Mesodermal cell (in vitro differentiated cells): ENCODE data around the gene RAB39B. TPM values are rescaled to one million over a fixed set of nuclear protein-coding genes. Genes with fewer than 3 reads are reported as not detected.
"Not testable (repeated sequence)": the region's sequence is repeated elsewhere in the genome, so short reads cannot be mapped to it uniquely, and the experiment has no call there.

ENCODE experiments used
- H3K27ac ChIP-seq: 2 replicates; pipeline ENCODE4 v1.7.0; 2013; ENCODE audit warnings: mild to moderate bottlenecking, low read depth, low read length, moderate library complexity; ENCODE audit not compliant: severe bottlenecking
- H3K36me3 ChIP-seq: 2 replicates; pipeline ENCODE4 v1.7.1; 2013; ENCODE audit warnings: mild to moderate bottlenecking, low read length, moderate library complexity; ENCODE audit not compliant: control insufficient read depth, insufficient read depth
- H3K4me1 ChIP-seq: one replicate; pipeline ENCODE4 v1.7.1; 2013; ENCODE audit warnings: mild to moderate bottlenecking, low read length; ENCODE audit not compliant: insufficient read depth, control insufficient read depth, poor library complexity, severe bottlenecking
- H3K4me3 ChIP-seq: 2 replicates; pipeline ENCODE4 v1.7.0; 2013; ENCODE audit warnings: low read length, control low read depth, mild to moderate bottlenecking; ENCODE audit not compliant: insufficient read depth, poor library complexity, severe bottlenecking; ENCODE audit errors: extremely low read depth
- H3K9me3 ChIP-seq: 2 replicates; pipeline ENCODE4 v1.7.1; 2013; ENCODE audit warnings: mild to moderate bottlenecking, low read length, moderate library complexity; ENCODE audit not compliant: control insufficient read depth
- WGBS, 2 experiments: methylation state at CpG; one replicate each; pipeline ENCODE4 v1.1.5; 2013; ENCODE audit warnings: missing lambda C conversion rate in 2 of 2; ENCODE audit not compliant: insufficient coverage in 2 of 2; 5-methylcytosine and 5-hydroxymethylcytosine counted together
- polyA plus RNA-seq, 2 experiments: library from polyadenylated mRNA; stranded (reverse); fragments of 50-300 nt; gene quantifications; one replicate each; pipeline ENCODE4 v1.2.3, GENCODE V29; 2013

RAB39B gene, protein sequence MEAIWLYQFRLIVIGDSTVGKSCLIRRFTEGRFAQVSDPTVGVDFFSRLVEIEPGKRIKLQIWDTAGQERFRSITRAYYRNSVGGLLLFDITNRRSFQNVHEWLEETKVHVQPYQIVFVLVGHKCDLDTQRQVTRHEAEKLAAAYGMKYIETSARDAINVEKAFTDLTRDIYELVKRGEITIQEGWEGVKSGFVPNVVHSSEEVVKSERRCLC
- polyA plus RNA-seq (2013, experiment 1 of 2), result 2.2 TPM
- polyA plus RNA-seq (2013, experiment 2 of 2), result 1.7 TPM

DNA sequence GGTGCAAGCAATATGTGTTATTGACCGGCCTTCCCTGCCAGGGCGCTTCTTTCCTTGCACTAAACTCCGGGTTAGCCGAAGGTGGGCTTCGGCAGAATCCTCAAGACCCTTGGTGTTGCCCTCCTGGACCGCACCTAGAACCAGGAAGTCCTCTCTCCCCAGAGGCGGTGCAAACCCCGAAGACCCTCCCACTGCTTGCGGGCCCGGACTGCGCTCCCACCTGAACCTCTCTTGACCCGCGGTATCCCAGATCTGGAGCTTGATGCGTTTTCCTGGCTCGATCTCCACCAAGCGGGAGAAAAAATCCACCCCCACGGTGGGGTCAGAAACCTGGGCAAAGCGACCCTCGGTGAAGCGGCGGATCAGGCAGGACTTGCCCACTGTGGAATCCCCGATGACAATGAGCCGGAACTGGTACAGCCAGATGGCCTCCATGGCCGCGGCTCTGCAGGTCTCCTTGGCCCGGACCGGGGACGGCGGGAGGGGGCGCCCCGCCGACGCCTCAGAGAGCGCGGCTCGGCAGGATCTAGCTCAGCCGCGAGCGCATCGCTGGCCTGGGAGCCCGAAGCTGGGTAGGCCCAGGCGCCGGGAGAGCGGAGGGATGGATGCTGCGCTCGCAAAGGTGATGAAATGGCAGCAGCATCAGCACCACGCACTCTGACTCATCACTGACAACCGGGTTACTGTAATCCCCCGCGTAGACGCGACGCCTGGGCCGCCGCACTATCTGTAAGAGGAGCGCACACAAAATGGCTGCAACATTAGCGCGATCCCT is at the start of gene RAB39B:
TSS of gene RAB39B (minus strand) at position 638 of the 775 bp plus-strand sequence. CDS start at position 435, 203 bp downstream.
- Histone ChIP-seq H3K36me3 (no peaks in the 10 kb centered on the region), H3K27ac (no peak within 1 kb of the TSS), H3K4me1 (no peaks in the 10 kb centered on the region), H3K4me3 (peak within 1 kb of the TSS; percentile 40), H3K9me3 (no peaks in the 10 kb centered on the region)
- whole genome bisulfite sequencing, 2 experiments, result 0 to 1% methylated on average over 11 to 34 of the region's 58 CpGs

DNA sequence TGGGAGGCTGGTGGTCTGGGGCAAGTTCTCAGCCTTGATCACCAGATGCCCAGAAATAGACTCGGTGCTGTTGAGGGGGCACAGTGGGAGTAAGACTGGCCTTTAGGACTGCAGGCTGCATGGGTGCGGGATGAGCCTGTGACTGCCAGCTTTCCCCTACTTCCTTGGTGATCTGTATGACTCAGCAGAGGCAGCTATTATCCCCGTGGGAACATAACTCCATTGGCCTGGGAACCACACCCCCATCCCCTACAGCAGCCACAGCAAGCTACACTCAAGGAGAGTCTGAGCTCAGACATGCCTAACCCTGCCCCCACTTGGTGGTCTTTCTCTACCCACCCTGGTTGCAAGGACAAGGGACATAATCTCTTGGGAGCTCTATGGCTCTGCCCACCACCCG is 49.5 kb upstream of the RAB39B start:
- peaks cover 3% of the 10 kb centered on the region for H3K9me3 ChIP-seq
- no peaks in the 10 kb centered on the region for H3K36me3 ChIP-seq
- H3K27ac ChIP-seq, result no peak overlapping the region
- 80% methylated on average over 3 of the region's 4 CpGs; no CpG with 5 or more reads in 1 of the 2 experiments for WGBS, 2 experiments
- no peaks in the 10 kb centered on the region for H3K4me1 ChIP-seq
- H3K4me3 ChIP-seq, result no peak overlapping the region

DNA sequence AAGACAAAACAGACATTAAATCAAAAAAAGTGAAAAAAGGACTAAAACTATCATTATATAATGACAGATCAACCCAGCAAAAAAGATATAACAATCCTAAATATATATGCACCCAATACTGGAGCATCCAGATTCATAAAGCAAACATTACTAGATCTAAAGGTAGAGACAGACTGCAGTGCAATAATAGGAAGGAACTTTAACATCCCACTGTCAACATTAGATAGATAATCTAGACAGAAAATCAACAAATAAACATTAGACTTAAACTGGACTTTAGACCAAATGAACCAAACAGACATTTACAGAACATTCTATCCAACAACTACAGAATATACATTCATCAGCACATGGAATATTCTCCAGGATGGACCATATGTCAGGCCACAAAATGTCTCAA is 29.5 kb upstream of the RAB39B start:
- H3K36me3 ChIP-seq, result no peaks in the 10 kb centered on the region
- H3K4me1 ChIP-seq, result no peaks in the 10 kb centered on the region
- H3K4me3 ChIP-seq, result no peak overlapping the region
- H3K9me3 ChIP-seq, result no peaks in the 10 kb centered on the region
- no peak overlapping the region for H3K27ac ChIP-seq

DNA sequence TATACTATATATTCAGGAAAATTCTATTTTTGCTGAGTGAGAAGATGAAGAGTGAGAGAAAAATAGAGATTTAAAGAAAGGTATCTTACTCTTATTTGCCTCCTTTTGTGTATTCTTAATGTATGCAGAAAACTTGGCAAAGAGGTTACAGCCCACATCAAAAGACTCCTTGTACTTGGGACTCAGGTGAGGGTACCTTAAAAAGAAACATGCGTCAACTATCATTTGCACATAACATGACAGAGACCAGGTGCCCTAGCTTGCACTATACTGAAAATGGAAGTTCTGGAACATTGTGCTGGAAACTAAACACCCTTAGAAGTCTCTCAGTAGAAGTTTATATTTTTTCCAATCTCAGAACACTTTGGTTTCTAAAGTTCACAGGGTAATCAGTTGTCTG is 15.6 kb upstream of the RAB39B start:
- no peaks in the 10 kb centered on the region for H3K9me3 ChIP-seq
- WGBS, 2 experiments, result no CpG with 5 or more reads among the region's 1 CpG
- no peaks in the 10 kb centered on the region for H3K4me1 ChIP-seq
- H3K36me3 ChIP-seq, result no peaks in the 10 kb centered on the region
- no peak overlapping the region for H3K27ac ChIP-seq
- H3K4me3 ChIP-seq, result no peak overlapping the region

DNA sequence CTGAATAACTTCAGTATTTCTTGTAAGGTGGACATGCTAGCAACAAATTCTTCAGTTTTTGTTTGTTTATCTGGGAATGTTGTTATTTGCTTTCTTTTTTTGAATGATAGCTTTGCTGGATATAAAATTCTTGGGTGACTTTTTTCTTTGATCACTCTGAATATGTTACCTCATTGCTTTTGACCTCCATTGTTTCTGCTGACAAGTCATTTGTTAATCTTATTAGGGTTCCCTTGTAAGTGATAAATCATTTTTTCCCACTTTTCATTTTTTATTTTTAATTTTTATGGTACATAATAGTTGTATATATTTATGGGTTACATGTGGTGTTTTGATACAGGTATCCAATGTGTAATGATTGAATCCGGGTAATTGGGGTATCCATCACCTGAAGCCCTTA is 6.7 kb upstream of the RAB39B start:
- H3K4me3 ChIP-seq, result no peak overlapping the region
- WGBS, 2 experiments, result no CpG with 5 or more reads among the region's 1 CpG
- no peak overlapping the region for H3K27ac ChIP-seq
- H3K36me3 ChIP-seq, result no peaks in the 10 kb centered on the region
- H3K4me1 ChIP-seq, result no peaks in the 10 kb centered on the region
- no peaks in the 10 kb centered on the region for H3K9me3 ChIP-seq

DNA sequence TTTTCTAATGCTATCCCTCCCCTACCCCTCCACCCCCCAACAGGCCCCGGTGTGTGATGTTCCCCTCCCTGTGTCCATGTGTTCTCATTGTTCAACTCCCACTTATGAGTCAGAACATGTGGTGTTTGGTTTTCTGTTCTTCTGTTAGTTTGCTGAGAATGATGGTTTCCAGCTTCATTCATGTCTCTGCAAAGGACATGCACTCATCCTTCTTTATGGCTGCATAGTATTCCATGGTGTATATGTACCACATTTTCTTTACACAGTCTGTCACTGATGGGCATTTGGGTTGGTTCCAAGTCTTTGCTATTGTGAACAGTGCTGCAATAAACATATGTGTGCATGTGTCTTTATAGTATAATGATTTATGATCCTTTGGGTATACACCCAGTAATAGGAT is 3.7 kb upstream of the RAB39B start:
- not testable (repeated sequence) for H3K4me3 ChIP-seq, H3K27ac ChIP-seq, H3K36me3 ChIP-seq, H3K4me1 ChIP-seq, H3K9me3 ChIP-seq
- WGBS, 2 experiments, result no CpG with 5 or more reads among the region's 1 CpG

DNA sequence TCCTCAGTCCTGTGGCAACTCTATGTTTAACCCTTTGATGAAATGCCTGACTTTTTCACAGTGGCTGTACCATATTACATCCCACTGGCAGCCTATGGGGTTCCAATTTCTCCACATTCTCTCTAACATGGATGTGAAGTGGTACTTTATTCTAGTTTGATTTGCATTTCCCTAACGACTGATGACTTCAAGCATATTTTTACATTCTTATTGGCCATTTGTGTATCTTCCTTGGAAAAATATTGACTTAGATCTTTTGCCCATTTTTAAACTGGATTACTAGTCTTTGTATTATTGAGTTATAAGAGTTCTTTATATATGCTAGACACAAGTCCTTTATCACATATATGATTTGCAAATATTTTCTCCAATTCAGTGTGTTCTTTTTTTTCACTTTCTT is 2.1 kb upstream of the RAB39B start:
- no peaks in the 10 kb centered on the region for H3K36me3 ChIP-seq
- no peak overlapping the region for H3K4me3 ChIP-seq
- no CpG with 5 or more reads among the region's 1 CpG for WGBS, 2 experiments

DNA sequence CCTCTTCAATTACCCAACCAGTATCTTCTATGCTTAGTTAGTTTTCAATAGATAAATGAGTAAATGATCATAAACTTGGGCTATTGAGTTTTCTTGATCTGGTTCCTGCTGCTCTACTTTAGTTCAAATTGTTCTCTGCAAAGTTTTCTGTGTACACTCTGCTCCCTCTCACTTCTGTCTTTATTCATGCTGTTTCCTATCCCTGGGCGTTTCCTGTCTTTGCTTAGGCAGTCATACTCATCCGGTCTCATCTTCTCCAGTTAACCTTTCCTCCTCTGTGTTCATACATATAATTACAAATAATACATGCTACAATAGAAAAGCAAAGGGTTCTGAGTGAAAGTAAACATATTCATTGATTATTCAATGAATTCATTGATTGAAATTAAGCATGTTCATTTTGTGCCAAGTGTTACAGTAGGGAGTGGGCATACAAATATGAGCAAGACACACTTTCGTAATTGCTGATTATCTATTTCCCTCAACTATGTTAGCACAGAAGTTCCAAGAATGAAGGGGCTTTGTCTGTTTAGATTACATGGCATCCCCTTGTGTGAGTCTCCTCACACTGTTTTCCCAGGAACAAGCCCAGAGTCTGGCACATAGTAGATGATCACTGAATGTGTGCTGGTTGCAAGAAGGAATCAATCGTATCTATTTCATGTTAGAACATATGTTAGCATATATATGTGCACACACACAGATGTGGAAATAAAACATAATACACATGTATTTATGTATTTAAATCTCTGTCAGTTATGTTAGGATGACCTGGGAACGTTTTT is 1.1 kb downstream of the RAB39B start:
- Histone ChIP-seq H3K9me3 (no peaks in the 10 kb centered on the region), H3K27ac (no peak overlapping the region), H3K4me3 (peak overlapping the region; percentile 40), H3K4me1 (no peaks in the 10 kb centered on the region), H3K36me3 (no peaks in the 10 kb centered on the region)
- WGBS, 2 experiments, result no CpG with 5 or more reads among the region's 5 CpGs

More for the DNA sequence above, 2.1 kb upstream of the RAB39B start:
- Histone ChIP-seq H3K27ac (no peak overlapping the region), H3K4me1 (no peaks in the 10 kb centered on the region), H3K9me3 (no peaks in the 10 kb centered on the region)

DNA sequence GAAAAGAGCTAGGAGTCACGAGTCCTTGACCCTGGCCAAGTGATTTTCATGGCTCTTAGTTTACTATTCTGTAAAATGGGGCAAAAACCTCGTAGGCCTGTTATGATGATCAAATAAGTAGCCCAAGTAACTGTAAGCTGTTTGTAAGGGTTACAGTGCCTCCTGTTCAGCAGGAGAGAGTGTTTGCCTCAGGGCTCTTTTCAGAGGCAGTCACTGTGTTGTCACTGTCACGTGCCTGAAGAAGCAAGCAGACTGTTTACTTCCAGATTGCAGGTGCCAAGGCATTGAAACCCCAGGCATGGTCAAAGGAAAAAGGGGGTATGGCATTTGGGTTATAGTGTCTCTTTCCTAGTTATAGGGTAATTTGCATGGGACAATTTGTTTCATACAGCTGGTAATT is 4.5 kb downstream of the RAB39B start:
- WGBS, 2 experiments, result 86 to 100% methylated on average over 1 of the region's 3 CpGs
- no peak overlapping the region for H3K27ac ChIP-seq
- H3K4me3 ChIP-seq, result no peak overlapping the region
- H3K9me3 ChIP-seq, result no peaks in the 10 kb centered on the region
- H3K36me3 ChIP-seq, result no peaks in the 10 kb centered on the region
- H3K4me1 ChIP-seq, result no peaks in the 10 kb centered on the region

DNA sequence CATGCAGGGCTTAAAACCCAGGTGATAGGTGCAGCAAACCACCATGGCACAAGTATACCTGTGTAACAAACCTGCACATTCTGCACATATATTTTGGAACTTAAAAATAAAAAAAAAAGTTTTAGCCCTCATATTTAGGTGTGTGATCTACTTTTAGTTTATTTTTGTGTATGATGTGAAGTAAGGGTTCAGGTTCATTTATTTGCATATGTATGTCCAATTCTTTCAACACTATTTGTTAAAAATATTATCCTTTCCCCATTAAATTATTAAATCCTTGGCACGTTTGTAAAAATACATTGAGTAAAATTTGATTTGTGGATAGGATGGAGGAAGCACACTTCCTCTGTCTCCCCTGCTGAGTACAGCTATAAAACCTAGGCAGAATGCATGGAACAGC is 12.9 kb downstream of the RAB39B start:
- no CpG with 5 or more reads among the region's 1 CpG for WGBS, 2 experiments
- no peak overlapping the region for H3K27ac ChIP-seq
- no peaks in the 10 kb centered on the region for H3K4me1 ChIP-seq
- no peaks in the 10 kb centered on the region for H3K9me3 ChIP-seq
- no peaks in the 10 kb centered on the region for H3K36me3 ChIP-seq
- no peak overlapping the region for H3K4me3 ChIP-seq
